HG02798 (cell line): Measurements from ENCODE around the gene LHCGR.
A peak's percentile ranks its signal among the peaks of the same experiment; 100 is the strongest.

Experiments used
- ATAC-seq: cut with Tn5 transposase; IDR thresholded peaks from one replicate; pipeline ENCODE4 v1.9.1; 2021; ENCODE audit warnings: mild to moderate bottlenecking; ENCODE audit not compliant: unreplicated experiment, poor library complexity

The LHCGR gene

GRCh38 chr2:48755473-48755872, at the start of gene LHCGR:
Gene LHCGR (minus strand): TSS chr2:48755724. CDS start chr2:48755671, 53 bp downstream.
- ATAC-seq: no peak

GRCh38 chr2:48799601-48800000, 44.1 kb upstream of the LHCGR start:
- no peak for ATAC-seq

GRCh38 chr2:48795065-48795464, 39.5 kb upstream of the LHCGR start:
- no peak for ATAC-seq

- no peak for ATAC-seq
These were observed 38.1 kb upstream of the LHCGR start for GRCh38 chr2:48793671-48794070.

- ATAC-seq: no peak
These were observed 36.5 kb upstream of the LHCGR start for GRCh38 chr2:48792030-48792429.

- no peak for ATAC-seq
These were observed 35.1 kb upstream of the LHCGR start for GRCh38 chr2:48790407-48791170.

GRCh38 chr2:48787580-48787979, 32.1 kb upstream of the LHCGR start:
- ATAC-seq: no peak

GRCh38 chr2:48781366-48781765, 25.8 kb upstream of the LHCGR start:
- no peak for ATAC-seq

GRCh38 chr2:48779019-48779716, 23.6 kb upstream of the LHCGR start:
- no peak for ATAC-seq

- ATAC-seq: no peak
These were observed 18.7 kb upstream of the LHCGR start for GRCh38 chr2:48774251-48774650.

GRCh38 chr2:48771241-48772014, 15.9 kb upstream of the LHCGR start:
- no peak for ATAC-seq

- ATAC-seq: no peak
These were observed 14.7 kb upstream of the LHCGR start for GRCh38 chr2:48770181-48770580.

GRCh38 chr2:48768669-48769068, 13.1 kb upstream of the LHCGR start:
- peak; percentile 27 for ATAC-seq

- no peak for ATAC-seq
These were observed 11.8 kb upstream of the LHCGR start for GRCh38 chr2:48767330-48767729.

GRCh38 chr2:48760826-48761225, 5.3 kb upstream of the LHCGR start:
- no peak for ATAC-seq

- no peak for ATAC-seq
These were observed 4.2 kb upstream of the LHCGR start for GRCh38 chr2:48759682-48760081.

GRCh38 chr2:48756289-48756688, 765 bp upstream of the LHCGR start:
- peak; percentile 38 for ATAC-seq

- no peak for ATAC-seq
These were observed 650 bp downstream of the LHCGR start for GRCh38 chr2:48754874-48755273.

- no peak for ATAC-seq
These were observed 2.3 kb downstream of the LHCGR start for GRCh38 chr2:48753228-48753627.

GRCh38 chr2:48750128-48750739, 5.3 kb downstream of the LHCGR start:
- ATAC-seq: peak; percentile 74
